ENCODE results near the gene FOXG1. TPM values are rescaled to one million over a fixed set of nuclear protein-coding genes. Genes with fewer than 3 reads are reported as not detected.

FOXG1 gene
- total and polyA plus RNA-seq, 10 donors: 0.03 to 0.12 (median 0.04) TPM; not detected in 6

DNA sequence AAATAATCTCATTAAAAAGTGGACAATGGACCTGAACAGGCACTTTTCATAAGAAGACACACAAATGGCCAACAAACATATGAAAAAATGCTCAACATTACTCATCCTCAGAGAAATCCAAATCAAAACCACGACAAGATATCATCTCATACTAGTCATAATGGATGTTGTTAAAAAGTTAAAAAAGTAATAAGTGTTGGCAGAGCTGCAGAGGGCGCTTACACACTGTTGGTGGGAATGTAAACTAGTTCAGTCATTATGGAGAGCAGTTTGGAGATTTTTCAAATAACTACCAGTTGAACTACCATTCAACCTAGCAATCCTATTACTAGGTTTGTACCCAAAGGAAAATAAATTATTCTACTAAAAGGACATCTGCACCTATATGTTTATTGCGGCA lies 47.2 kb downstream of the FOXG1 start:
- no peak for TF ChIP-seq POLR2AphosphoS5 (IDR thresholded peaks at IDR 0.05)
- TF ChIP-seq, protein P1, sequence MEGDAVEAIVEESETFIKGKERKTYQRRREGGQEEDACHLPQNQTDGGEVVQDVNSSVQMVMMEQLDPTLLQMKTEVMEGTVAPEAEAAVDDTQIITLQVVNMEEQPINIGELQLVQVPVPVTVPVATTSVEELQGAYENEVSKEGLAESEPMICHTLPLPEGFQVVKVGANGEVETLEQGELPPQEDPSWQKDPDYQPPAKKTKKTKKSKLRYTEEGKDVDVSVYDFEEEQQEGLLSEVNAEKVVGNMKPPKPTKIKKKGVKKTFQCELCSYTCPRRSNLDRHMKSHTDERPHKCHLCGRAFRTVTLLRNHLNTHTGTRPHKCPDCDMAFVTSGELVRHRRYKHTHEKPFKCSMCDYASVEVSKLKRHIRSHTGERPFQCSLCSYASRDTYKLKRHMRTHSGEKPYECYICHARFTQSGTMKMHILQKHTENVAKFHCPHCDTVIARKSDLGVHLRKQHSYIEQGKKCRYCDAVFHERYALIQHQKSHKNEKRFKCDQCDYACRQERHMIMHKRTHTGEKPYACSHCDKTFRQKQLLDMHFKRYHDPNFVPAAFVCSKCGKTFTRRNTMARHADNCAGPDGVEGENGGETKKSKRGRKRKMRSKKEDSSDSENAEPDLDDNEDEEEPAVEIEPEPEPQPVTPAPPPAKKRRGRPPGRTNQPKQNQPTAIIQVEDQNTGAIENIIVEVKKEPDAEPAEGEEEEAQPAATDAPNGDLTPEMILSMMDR (IDR thresholded peaks at IDR 0.05 in 8 of 11, conservative IDR thresholded peaks at IDR 0.05 in 3 of 11): no peak
- no peak for TF ChIP-seq POLR2A (IDR thresholded peaks at IDR 0.05)
- H3K4me1 ChIP-seq: no peaks in the 10 kb centered on the region
- H3K27me3 ChIP-seq (replicated peaks in 1 of 7): no peaks in the 10 kb centered on the region
- H3K36me3 ChIP-seq: no peaks in the 10 kb centered on the region
- intact Hi-C loops (cut with DNase I; ENCODE audit: low total_unique reads): no loop called here
- 77 to 91% (median 84%) methylated on average over 3 of the region's 3 CpGs for WGBS, 5 donors
- no peak overlapping the region for H3K27ac ChIP-seq
- no peaks in the 10 kb centered on the region for H3K9me3 ChIP-seq
- no peak for DNase-seq
- H3K4me3 ChIP-seq: no peak overlapping the region
